ENCODE data around the gene MCL1.

Gene MCL1

DNA sequence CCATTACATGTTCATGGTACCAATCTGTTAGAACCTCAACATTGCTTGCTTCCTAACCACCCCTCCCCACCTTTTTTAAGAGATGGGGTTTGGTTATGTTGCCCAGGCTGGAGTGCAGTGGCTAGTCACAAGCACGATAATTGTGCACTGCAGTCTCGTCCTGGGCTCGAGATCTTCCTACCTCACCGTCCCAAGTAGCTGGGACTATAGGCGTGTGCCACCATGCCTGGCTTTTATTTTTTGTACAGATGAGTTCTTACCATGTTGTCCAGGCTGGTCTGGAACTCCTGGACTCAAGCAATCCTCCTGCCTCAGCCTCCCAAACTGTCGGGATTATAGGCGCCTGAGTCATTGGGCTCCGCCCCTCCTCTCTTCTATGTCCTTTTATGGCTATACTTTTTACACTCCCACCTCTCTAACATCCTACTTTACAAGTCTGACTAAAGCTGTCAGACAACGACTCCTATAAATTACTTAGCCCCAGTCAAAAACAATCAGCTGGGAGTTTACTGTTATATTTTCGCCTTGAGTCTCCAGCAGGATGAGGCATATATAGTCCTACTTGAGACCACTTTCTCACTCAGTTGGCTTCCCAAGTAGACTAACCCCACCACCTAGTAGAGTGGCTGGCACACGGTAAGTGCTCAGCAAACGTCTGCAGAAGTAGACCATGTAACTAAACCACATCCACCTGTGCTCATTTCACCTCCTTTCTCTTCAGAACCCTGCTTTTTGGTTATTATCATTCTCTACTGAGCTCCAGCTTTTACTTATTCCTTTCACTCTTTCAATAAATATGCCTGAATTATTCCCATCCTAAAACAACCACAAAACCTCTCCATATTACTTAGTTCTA lies 36.2 kb upstream of the MCL1 start:
- H3F3A ChIP-seq (ENCODE audit: control insufficient read depth, insufficient read depth): peaks cover 6% of the 10 kb centered on the region; the same call in 1 of the 2 replicates

DNA sequence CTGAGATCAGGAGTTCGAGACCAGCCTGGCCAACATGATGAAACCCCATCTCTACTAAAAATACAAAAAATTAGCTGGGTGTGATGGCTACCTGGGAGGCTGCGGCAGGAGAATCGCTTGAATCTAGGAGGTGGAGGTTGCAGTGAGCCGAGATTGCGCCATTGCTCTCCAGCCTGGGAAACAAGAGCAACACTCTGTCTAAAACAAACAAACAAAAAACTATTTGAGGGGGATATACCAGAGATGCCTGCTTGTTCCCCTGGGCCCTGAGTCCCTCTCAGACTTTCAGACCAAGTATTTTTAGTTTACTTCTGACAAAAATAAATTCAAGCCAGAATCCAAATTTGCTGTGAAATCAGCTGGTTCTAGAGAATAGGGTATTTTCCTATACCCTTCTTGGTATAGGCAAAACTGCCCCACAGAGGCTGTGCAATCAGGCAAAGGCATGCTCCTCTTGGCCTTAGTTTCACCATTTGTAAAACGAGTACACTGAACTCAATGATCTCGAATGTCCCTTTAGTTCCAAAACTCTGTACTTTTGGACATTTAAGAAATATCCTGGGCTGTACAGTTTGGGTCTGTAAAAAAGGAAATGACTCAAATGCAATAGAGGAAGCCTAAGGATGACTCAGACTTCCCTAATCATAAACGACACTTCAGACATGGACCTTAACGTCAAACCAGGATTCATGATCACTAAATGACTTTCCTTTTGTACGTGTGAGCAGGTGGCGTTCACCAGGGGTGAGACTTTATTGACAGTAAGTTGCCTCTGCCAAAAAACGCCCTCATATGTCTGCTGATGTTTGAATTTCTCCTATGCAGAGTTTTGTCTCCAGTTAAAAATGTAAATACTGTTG lies 33.9 kb upstream of the MCL1 start:
- H3K36me3 ChIP-seq (ENCODE audit: control insufficient read depth, low read length): peaks cover 56% of the 10 kb centered on the region
- H3K27ac ChIP-seq (ENCODE audit: low read depth, low read length): no peak overlapping the region
- H3K9me2 ChIP-seq (replicated peaks; ENCODE audit: control insufficient read depth, low read length): no peaks in the 10 kb centered on the region
- H3K4me1 ChIP-seq (ENCODE audit: control insufficient read depth, low read length): peaks cover 34% of the 10 kb centered on the region
- no peaks in the 10 kb centered on the region for H3K9me3 ChIP-seq (ENCODE audit: control insufficient read depth, insufficient read depth, low read length)
- H3K4me2 ChIP-seq (ENCODE audit: low read length): no peak overlapping the region
- H3F3A ChIP-seq (ENCODE audit: control insufficient read depth, insufficient read depth): peaks cover 4% of the 10 kb centered on the region; the same call in 1 of the 2 replicates
- no peak overlapping the region for H3K4me3 ChIP-seq (ENCODE audit: low read length)
- no peak for TF ChIP-seq EZH2phosphoT487 (IDR thresholded peaks at IDR 0.05; ENCODE audit: borderline replicate concordance, low read length)
- TF ChIP-seq, protein P1, sequence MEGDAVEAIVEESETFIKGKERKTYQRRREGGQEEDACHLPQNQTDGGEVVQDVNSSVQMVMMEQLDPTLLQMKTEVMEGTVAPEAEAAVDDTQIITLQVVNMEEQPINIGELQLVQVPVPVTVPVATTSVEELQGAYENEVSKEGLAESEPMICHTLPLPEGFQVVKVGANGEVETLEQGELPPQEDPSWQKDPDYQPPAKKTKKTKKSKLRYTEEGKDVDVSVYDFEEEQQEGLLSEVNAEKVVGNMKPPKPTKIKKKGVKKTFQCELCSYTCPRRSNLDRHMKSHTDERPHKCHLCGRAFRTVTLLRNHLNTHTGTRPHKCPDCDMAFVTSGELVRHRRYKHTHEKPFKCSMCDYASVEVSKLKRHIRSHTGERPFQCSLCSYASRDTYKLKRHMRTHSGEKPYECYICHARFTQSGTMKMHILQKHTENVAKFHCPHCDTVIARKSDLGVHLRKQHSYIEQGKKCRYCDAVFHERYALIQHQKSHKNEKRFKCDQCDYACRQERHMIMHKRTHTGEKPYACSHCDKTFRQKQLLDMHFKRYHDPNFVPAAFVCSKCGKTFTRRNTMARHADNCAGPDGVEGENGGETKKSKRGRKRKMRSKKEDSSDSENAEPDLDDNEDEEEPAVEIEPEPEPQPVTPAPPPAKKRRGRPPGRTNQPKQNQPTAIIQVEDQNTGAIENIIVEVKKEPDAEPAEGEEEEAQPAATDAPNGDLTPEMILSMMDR (IDR thresholded peaks at IDR 0.05; ENCODE audit: low read depth, low read length, poor library complexity, severe bottlenecking): no peak
- H3K79me2 ChIP-seq (ENCODE audit: control insufficient read depth, low read length): no peaks in the 10 kb centered on the region
- no peaks in the 10 kb centered on the region; the same call in 1 of the 2 replicates for H4K20me1 ChIP-seq (ENCODE audit: control insufficient read depth, insufficient read depth, low read depth, low read length)
- H3K27me3 ChIP-seq (ENCODE audit: control insufficient read depth, low read length): no peaks in the 10 kb centered on the region

More for the DNA sequence above, 36.2 kb upstream of the MCL1 start:
- H3K36me3 ChIP-seq (ENCODE audit: control insufficient read depth, low read length): peaks cover 79% of the 10 kb centered on the region
- peaks cover 3% of the 10 kb centered on the region; the same call in 1 of the 2 replicates for H3K79me2 ChIP-seq (ENCODE audit: control insufficient read depth, low read length)
- H3K4me2 ChIP-seq (ENCODE audit: low read length): no peak overlapping the region
- H3K4me3 ChIP-seq (ENCODE audit: low read length): no peak overlapping the region
- H3K9me2 ChIP-seq (replicated peaks; ENCODE audit: control insufficient read depth, low read length): no peaks in the 10 kb centered on the region
- no peak overlapping the region for H3K27ac ChIP-seq (ENCODE audit: low read depth, low read length)
- TF ChIP-seq, protein P1 (IDR thresholded peaks at IDR 0.05; ENCODE audit: low read depth, low read length, poor library complexity, severe bottlenecking): no peak
- TF ChIP-seq EZH2phosphoT487 (IDR thresholded peaks at IDR 0.05; ENCODE audit: borderline replicate concordance, low read length): no peak
- no peaks in the 10 kb centered on the region for H3K9me3 ChIP-seq (ENCODE audit: control insufficient read depth, insufficient read depth, low read length)
- no peaks in the 10 kb centered on the region for H3K27me3 ChIP-seq (ENCODE audit: control insufficient read depth, low read length)
- peaks cover 34% of the 10 kb centered on the region for H3K4me1 ChIP-seq (ENCODE audit: control insufficient read depth, low read length)
- H4K20me1 ChIP-seq (ENCODE audit: control insufficient read depth, insufficient read depth, low read depth, low read length): no peaks in the 10 kb centered on the region; the same call in 1 of the 2 replicates

DNA sequence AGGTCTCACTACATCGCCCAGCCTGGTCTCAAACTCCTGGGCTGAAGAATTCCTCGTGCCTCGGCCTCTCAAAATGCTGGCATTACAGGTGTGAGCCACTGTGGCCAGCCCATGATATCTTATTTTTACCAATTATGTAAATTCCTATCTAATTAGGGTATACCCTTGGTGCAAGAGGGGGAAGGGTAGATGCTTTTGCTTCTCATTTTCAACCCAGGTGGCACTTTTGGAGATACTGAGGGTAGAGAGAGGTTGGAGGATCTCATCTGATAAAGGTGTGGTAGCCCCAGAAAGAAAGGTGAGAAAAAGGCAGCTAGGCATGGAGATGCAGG lies 32.6 kb upstream of the MCL1 start:
- H3K9me3 ChIP-seq (ENCODE audit: control insufficient read depth, insufficient read depth, low read length): no peaks in the 10 kb centered on the region
- H3K27ac ChIP-seq (ENCODE audit: low read depth, low read length): no peak overlapping the region
- H3F3A ChIP-seq (ENCODE audit: control insufficient read depth, insufficient read depth): peaks cover 4% of the 10 kb centered on the region; the same call in 1 of the 2 replicates
- H3K27me3 ChIP-seq (ENCODE audit: control insufficient read depth, low read length): no peaks in the 10 kb centered on the region
- H3K4me2 ChIP-seq (ENCODE audit: low read length): no peak overlapping the region
- TF ChIP-seq EZH2phosphoT487 (IDR thresholded peaks at IDR 0.05; ENCODE audit: borderline replicate concordance, low read length): no peak
- TF ChIP-seq, protein P1 (IDR thresholded peaks at IDR 0.05; ENCODE audit: low read depth, low read length, poor library complexity, severe bottlenecking): no peak
- H4K20me1 ChIP-seq (ENCODE audit: control insufficient read depth, insufficient read depth, low read depth, low read length): no peaks in the 10 kb centered on the region; the same call in 1 of the 2 replicates
- H3K36me3 ChIP-seq (ENCODE audit: control insufficient read depth, low read length): peaks cover 49% of the 10 kb centered on the region
- no peaks in the 10 kb centered on the region for H3K9me2 ChIP-seq (replicated peaks; ENCODE audit: control insufficient read depth, low read length)
- no peaks in the 10 kb centered on the region for H3K79me2 ChIP-seq (ENCODE audit: control insufficient read depth, low read length)
- no peak overlapping the region for H3K4me3 ChIP-seq (ENCODE audit: low read length)
- H3K4me1 ChIP-seq (ENCODE audit: control insufficient read depth, low read length): peaks cover 34% of the 10 kb centered on the region

Data from DOHH2 (cell line).